Measurements from ENCODE around the gene SELL.

The SELL gene

DNA sequence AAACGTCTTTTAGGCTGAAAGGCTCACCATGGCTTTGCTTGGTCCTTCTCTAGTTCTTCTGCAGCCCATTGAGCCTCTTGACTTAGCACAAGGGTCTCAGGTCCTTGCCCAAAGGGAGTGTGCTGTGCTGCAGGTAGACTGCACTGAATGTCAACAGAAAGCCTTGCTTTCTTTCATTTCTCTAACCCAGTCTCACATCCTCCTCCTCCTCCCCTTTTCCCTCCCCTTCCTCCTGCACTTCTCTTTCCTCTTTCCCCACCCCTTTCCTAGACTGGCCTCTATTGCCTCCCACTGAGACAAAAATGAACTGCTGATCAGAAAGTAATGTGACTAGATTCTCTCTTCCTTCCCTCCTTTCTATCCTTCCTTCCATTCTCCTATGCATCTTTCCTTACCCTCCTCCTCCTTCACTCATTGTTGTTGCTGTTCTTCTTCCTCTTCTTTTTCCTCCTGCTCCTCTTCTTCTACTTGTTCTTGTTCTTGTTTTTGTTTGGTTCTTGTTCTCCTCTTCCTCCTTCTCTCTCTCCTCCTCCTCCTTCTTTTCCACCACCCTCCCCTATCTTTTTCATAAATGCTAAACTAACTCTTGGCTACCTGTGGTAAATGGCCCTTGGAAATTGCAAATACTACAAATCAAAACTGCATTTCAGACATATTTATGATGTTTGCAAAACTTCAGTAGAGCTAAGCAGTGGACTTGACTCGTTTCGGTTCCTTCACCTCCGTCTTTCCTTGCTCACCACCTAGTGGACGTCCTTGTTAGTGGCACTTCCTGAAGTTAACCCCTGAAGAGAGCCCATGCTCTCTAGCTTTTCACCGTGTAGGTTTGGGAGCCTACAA lies at the start of gene SELL:
Gene SELL (minus strand): TSS at position 152 of the 840 bp plus-strand sequence. CDS start 122 bp downstream, at position 30.
- peaks cover 25% of the 10 kb centered on the region for H3K27me3 Mint-ChIP-seq (ENCODE audit: low read depth)
- H3K4me1 Mint-ChIP-seq (ENCODE audit: low read depth), result peaks cover 28% of the 10 kb centered on the region
- H3K4me3 Mint-ChIP-seq, result peak within 1 kb of the TSS; percentile 96
- peak within 1 kb of the TSS; percentile 81 for H3K27ac Mint-ChIP-seq
- H3K36me3 Mint-ChIP-seq (ENCODE audit: low read depth), result peaks cover 25% of the 10 kb centered on the region
- peaks cover 20% of the 10 kb centered on the region for H3K9me3 Mint-ChIP-seq

DNA sequence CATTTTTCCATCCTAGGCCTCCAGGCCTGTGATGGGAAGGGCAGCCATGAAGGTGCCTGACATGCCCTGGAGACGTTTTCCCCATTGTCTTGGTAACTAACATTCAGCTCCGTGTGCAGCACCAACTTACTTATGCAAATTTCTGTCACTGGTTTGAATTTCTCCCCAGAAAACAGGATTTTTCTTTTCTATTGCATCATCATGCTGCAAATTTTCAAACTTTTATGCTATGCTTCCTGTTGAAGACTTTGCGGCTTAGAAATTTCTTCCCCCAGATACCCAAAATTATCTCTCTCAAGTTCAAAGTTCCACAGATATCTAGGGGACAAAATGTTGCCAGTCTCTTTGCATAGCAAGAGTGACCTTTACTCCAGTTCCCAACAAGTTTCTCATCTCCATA lies 47.6 kb upstream of the SELL start:
- H3K9me3 Mint-ChIP-seq, result no peaks in the 10 kb centered on the region
- H3K36me3 Mint-ChIP-seq (ENCODE audit: low read depth), result no peaks in the 10 kb centered on the region
- H3K4me1 Mint-ChIP-seq (ENCODE audit: low read depth), result no peaks in the 10 kb centered on the region
- H3K4me3 Mint-ChIP-seq, result no peak overlapping the region
- peaks cover 4% of the 10 kb centered on the region for H3K27me3 Mint-ChIP-seq (ENCODE audit: low read depth)
- no peak overlapping the region for H3K27ac Mint-ChIP-seq

DNA sequence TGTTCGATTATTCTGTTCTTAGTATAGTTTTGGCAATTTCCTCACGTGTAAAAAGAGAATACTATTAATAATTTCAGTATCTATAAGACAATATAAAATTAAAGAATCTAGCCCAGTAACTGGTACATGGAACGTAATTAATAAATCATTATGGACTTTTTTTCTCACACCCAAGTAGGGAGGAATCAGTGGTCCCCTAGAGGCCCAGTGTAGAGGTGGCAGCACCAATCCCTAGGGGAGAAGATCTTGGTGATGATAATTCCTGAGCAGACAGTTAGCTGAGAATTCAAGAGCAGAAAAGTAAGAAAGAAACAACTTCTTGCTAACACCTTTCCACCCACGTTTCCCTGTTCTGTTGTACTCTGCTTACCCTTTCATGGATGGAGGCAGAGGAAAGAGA lies 42.1 kb upstream of the SELL start:
- Mint-ChIP-seq H3K27ac (no peak overlapping the region), H3K9me3 (no peaks in the 10 kb centered on the region), H3K4me1 (ENCODE audit: low read depth) (no peaks in the 10 kb centered on the region), H3K36me3 (ENCODE audit: low read depth) (no peaks in the 10 kb centered on the region), H3K4me3 (no peak overlapping the region), H3K27me3 (ENCODE audit: low read depth) (peaks cover 13% of the 10 kb centered on the region)

DNA sequence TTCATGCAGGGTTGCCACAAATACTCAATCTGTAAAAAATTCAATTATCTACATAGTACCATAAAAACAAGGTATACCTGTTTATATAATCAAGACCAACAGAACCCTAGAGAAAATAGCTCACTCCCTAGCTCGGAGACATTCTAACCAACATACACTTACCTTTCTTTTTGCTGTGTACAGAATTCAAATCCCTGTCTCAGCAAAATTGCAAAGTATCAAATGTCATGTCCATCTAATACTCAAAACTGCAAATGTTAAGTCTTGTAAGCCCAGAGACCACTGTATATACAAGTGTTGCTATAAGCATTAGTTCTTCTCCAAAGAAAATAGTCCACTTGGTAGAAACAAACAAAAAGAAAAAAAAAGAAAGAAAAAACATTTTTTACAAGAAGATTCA lies 38.6 kb upstream of the SELL start:
- Mint-ChIP-seq H3K27me3 (ENCODE audit: low read depth) (peaks cover 18% of the 10 kb centered on the region), H3K27ac (no peak overlapping the region), H3K4me1 (ENCODE audit: low read depth) (no peaks in the 10 kb centered on the region), H3K9me3 (no peaks in the 10 kb centered on the region), H3K4me3 (no peak overlapping the region), H3K36me3 (ENCODE audit: low read depth) (no peaks in the 10 kb centered on the region)

DNA sequence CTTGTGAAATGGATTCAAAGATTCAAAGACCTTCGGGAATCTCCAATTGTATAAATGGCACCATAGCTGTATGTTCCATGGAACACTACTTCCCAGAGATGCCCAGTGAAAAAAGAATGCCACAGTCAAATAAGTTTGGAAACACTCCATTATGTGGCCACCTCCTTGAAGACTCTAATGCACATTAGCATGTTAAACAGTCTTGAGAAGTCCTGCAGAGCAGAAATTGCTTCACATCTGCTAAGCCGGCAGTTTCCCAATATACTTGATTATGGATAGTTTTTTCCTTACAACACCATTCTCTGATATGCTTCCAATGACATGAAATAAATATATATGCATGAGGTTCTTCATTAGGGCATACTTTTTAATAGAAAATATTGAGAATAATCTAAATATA lies 35.1 kb upstream of the SELL start:
- no peak overlapping the region for H3K27ac Mint-ChIP-seq
- H3K9me3 Mint-ChIP-seq, result no peaks in the 10 kb centered on the region
- H3K36me3 Mint-ChIP-seq (ENCODE audit: low read depth), result no peaks in the 10 kb centered on the region
- peaks cover 10% of the 10 kb centered on the region for H3K27me3 Mint-ChIP-seq (ENCODE audit: low read depth)
- no peaks in the 10 kb centered on the region for H3K4me1 Mint-ChIP-seq (ENCODE audit: low read depth)
- no peak overlapping the region for H3K4me3 Mint-ChIP-seq

DNA sequence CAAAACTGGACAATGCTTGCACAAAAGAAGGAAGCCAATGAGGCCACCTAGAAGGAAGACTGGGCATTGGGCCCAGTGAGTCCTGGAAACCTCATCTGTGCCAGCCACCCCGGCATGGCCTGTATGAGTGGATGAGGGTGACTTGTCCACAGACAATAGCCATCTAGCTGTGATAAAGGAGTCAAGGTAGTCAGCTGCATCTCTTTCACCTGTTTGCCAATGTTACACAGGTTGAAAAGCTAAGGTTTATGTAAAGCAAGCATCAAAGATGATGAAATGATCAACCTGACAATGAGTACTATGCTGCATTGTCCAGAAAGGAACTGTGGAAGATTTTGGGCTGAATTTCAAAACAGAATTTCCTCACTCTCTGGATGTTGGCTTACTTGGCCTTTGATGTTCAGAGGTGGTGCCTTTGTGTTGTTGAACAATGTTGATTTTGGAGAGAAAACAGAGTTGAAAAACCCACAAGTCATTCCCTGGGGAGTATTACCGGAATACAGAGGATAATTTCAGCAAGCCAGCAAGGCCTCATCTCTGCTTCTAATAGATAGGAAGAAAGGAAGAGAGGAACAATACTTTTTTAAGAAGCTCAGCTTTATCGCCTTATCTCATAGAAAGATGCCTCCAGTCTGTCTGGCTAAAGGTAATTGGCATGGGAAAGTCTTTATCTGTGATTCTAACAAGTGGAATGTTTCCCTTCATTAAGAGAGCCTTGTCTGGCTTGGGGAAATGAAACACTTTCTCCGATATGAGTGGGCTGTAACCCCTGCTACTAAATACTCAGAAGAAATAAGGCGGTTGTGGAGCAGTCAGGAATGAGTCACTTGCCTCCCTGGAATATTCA lies 33.8 kb upstream of the SELL start:
- H3K4me3 Mint-ChIP-seq, result no peak overlapping the region
- peaks cover 13% of the 10 kb centered on the region for H3K27me3 Mint-ChIP-seq (ENCODE audit: low read depth)
- H3K9me3 Mint-ChIP-seq, result no peaks in the 10 kb centered on the region

DNA sequence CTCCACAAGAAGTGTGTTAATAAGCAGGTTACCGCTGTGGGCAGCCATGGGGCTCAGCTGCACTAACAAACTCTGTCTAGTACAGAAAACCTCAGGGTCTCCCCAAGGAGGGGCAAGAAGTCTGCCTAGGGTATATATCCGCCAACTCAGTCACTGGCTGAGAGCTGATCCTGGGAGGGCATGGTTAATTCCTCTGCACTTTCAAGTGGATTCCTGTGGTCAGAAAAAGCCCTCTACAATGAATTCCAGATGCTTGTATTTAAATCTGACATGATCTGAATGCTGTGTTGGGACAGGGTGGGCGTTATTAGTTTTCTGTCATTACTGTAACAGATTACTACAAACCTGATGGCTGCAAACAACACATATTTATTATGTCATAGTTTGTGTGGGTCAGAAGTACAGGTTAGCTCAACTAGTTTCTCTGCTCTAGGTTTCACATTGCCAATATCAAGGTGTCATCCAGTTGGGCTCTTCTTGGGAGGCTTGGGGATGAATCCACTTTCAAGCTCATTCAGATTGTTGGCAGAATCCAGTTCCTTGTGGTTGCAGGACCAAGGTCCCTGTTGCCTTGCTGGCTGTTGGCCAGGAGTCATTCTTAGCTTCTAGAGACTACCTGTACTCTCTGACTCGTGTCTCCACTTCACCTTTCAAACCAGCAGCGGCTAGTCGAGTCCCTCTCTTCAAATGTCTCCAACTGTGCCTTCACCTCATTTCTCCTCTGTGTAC lies 30.4 kb upstream of the SELL start:
- no peak overlapping the region for H3K27ac Mint-ChIP-seq
- H3K27me3 Mint-ChIP-seq (ENCODE audit: low read depth), result peaks cover 18% of the 10 kb centered on the region
- H3K9me3 Mint-ChIP-seq, result no peaks in the 10 kb centered on the region
- no peak overlapping the region for H3K4me3 Mint-ChIP-seq
- no peaks in the 10 kb centered on the region for H3K36me3 Mint-ChIP-seq (ENCODE audit: low read depth)
- no peaks in the 10 kb centered on the region for H3K4me1 Mint-ChIP-seq (ENCODE audit: low read depth)

More for the DNA sequence above, 33.8 kb upstream of the SELL start:
- H3K27ac Mint-ChIP-seq, result no peak overlapping the region
- no peaks in the 10 kb centered on the region for H3K36me3 Mint-ChIP-seq (ENCODE audit: low read depth)
- H3K4me1 Mint-ChIP-seq (ENCODE audit: low read depth), result no peaks in the 10 kb centered on the region

DNA sequence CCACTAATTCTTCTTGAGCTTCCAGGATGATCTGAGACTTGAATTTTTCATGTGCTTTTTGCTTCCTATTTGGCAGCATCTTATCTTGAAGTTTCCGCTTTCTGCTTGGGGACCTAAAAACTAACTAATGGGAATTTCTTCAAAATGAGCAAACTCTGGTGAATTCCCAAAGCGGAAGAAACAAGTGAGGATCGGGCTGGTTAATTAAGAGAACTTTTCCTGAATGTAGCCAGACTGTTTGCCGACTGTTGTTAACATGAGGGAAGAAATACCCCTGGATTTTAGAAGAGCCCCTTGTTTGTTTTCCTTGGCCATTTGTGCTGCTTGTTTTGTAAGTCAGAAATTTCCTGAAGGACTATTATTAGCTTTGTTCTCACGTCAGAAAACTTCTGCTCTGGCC lies 28.6 kb upstream of the SELL start:
- no peaks in the 10 kb centered on the region for H3K4me1 Mint-ChIP-seq (ENCODE audit: low read depth)
- H3K27me3 Mint-ChIP-seq (ENCODE audit: low read depth), result peaks cover 21% of the 10 kb centered on the region
- H3K9me3 Mint-ChIP-seq, result no peaks in the 10 kb centered on the region
- H3K36me3 Mint-ChIP-seq (ENCODE audit: low read depth), result no peaks in the 10 kb centered on the region
- no peak overlapping the region for H3K4me3 Mint-ChIP-seq
- H3K27ac Mint-ChIP-seq, result no peak overlapping the region

DNA sequence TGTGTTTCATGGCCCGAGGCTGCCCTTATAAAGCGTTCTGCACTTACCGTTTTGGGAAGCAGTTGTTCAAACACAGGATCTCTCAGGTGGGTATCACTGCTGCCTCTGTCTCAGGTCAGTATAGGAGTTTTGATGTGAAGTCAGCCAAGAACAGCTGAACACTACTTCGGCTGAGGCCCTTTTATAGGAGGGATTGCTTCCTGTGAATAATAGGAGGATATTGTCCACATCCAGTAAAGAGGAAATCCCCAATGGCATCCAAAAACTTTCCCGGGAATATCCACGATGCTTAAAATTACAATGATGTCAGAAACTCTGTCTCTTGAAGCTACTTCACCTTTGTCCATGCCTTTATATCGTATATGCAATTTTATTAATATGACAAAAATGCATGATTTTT lies 22.5 kb upstream of the SELL start, which contains the start of gene SELE:
Gene SELE (minus strand): TSS at position 156 of the 400 bp plus-strand sequence. CDS start 467 bp downstream, outside the sequence.
- Mint-ChIP-seq H3K9me3 (no peaks in the 10 kb centered on the region), H3K36me3 (ENCODE audit: low read depth) (no peaks in the 10 kb centered on the region), H3K27ac (no peak within 1 kb of the TSS), H3K27me3 (ENCODE audit: low read depth) (peaks cover 17% of the 10 kb centered on the region), H3K4me1 (ENCODE audit: low read depth) (no peaks in the 10 kb centered on the region), H3K4me3 (no peak within 1 kb of the TSS)

DNA sequence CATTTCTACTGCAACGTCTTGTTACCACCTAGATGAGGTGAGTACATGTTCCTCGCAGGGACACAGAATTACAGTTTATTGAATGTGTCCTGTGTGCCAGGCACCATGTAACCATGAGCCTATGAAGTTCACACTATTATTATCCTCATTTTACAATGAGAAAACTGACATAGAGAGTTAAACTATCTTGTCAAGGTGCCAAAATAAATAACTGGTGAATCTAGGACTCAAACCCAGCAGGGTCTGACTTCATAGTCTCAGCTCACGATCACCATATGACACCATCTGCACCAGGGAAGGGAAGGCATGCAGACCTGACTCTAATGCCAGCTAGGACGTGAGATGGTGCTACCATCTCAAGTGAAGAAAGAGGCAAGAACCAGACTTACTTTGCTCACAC lies 20.0 kb upstream of the SELL start:
- Mint-ChIP-seq H3K4me1 (ENCODE audit: low read depth) (no peaks in the 10 kb centered on the region), H3K9me3 (no peaks in the 10 kb centered on the region)

DNA sequence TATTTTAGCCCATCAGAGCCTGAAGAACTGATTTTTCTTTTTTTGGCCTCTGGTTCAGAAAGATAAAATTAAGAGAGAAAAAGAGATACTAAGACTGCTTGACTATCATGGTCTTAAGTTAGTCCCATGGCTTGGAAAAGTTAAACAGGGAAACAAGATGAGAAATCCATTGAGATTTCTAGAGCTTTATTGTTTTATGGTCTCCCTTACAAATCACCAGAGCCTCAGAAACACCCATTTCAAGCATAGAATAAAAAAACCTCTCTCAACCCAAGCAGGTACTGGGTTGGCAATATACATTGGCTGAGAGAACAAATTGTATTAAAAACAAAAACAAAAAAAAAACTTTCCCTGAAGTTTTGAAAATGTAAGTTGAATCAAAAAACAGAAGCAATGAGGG lies 18.6 kb upstream of the SELL start:
- H3K4me1 Mint-ChIP-seq (ENCODE audit: low read depth), result no peaks in the 10 kb centered on the region
- H3K4me3 Mint-ChIP-seq, result no peak overlapping the region
- H3K36me3 Mint-ChIP-seq (ENCODE audit: low read depth), result no peaks in the 10 kb centered on the region
- H3K27ac Mint-ChIP-seq, result no peak overlapping the region
- no peaks in the 10 kb centered on the region for H3K9me3 Mint-ChIP-seq
- peaks cover 29% of the 10 kb centered on the region for H3K27me3 Mint-ChIP-seq (ENCODE audit: low read depth)

More for the DNA sequence above, 20.0 kb upstream of the SELL start:
- Mint-ChIP-seq H3K27ac (no peak overlapping the region), H3K4me3 (no peak overlapping the region), H3K36me3 (ENCODE audit: low read depth) (no peaks in the 10 kb centered on the region), H3K27me3 (ENCODE audit: low read depth) (peaks cover 27% of the 10 kb centered on the region)

DNA sequence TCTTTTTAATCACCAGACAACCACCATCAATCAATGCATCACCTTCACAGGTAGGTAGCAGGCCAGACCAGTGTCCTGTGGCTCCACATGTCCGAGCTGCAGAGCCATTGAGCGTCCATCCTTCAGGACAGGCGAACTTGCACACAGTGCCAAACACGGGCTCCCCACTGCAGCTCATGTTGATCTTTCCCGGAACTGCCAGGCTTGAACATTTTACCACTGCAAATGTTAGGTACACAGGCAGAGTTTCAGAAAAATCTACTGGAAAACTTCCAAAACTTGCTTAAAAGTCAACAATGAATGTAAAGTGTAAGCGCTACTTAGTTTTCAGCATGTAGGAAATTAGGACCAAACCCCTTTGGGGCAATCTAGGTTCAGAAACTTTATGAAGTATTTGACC lies 15.9 kb upstream of the SELL start:
- no peaks in the 10 kb centered on the region for H3K9me3 Mint-ChIP-seq
- no peaks in the 10 kb centered on the region for H3K4me1 Mint-ChIP-seq (ENCODE audit: low read depth)
- no peaks in the 10 kb centered on the region for H3K36me3 Mint-ChIP-seq (ENCODE audit: low read depth)
- H3K4me3 Mint-ChIP-seq, result no peak overlapping the region
- peaks cover 24% of the 10 kb centered on the region for H3K27me3 Mint-ChIP-seq (ENCODE audit: low read depth)
- no peak overlapping the region for H3K27ac Mint-ChIP-seq

DNA sequence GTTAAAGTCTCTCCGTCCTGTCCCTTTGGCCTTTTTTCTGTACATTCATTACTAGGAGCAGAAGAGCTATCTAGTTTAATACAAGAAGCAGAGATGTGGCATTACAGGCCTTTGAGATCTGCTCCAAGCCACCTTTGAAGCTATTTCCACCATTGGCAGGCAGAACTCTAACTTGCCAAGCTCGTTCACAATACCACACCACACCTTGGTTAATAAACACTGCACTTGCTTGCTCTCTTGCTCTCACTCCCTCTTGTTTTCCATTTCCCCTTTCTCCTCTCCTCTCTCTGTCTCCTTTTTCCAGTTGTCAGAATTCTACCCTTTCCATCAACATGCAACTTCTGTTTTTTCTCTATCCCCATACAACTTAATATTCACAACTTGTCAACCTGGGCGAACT lies 15.4 kb upstream of the SELL start:
- peaks cover 24% of the 10 kb centered on the region for H3K27me3 Mint-ChIP-seq (ENCODE audit: low read depth)
- H3K4me3 Mint-ChIP-seq, result no peak overlapping the region
- H3K27ac Mint-ChIP-seq, result no peak overlapping the region
- H3K9me3 Mint-ChIP-seq, result no peaks in the 10 kb centered on the region
- no peaks in the 10 kb centered on the region for H3K4me1 Mint-ChIP-seq (ENCODE audit: low read depth)
- no peaks in the 10 kb centered on the region for H3K36me3 Mint-ChIP-seq (ENCODE audit: low read depth)

DNA sequence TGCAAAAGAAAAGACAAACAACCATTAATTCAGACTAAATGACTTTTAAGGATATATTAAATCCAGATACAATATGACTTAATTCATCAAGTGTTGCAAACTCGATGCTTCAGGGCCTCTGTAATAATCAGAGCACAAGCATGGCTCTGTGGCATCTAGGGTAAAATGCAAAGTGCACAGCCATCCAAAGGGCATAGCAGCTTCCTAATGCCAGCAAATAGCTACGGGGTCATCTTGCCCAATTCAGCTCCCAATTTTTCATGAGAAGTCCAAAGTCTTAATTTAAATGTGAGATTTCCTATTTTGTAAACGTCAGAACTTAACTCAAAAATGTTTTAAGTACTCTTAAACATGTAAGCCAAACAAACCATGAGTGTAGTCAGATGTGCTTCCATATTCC lies 14.5 kb upstream of the SELL start:
- Mint-ChIP-seq H3K36me3 (ENCODE audit: low read depth) (no peaks in the 10 kb centered on the region), H3K27ac (no peak overlapping the region), H3K9me3 (no peaks in the 10 kb centered on the region), H3K27me3 (ENCODE audit: low read depth) (peaks cover 29% of the 10 kb centered on the region), H3K4me1 (ENCODE audit: low read depth) (no peaks in the 10 kb centered on the region), H3K4me3 (no peak overlapping the region)
